HepG2 (cell line): ENCODE results near the gene BTBD6. TPM values are rescaled to one million over a fixed set of nuclear protein-coding genes. Genes with fewer than 3 reads are reported as not detected.

Experiments
- ATAC-seq: fragments of 200-7000 bp; cut with Tn5 transposase; 3 replicates; pipeline ENCODE4 v1.9.1; 2020; ENCODE audit warnings: mild to moderate bottlenecking, moderate library complexity
- BruUV-seq: library from RNA; stranded (reverse); fragments of 400-500 nt; replicated peaks from 2 replicates; lab custom pipeline; 2021; lab: Mats Ljungman, UMichigan
- CTCF ChIA-PET: fragments of 300-600 bp; formaldehyde crosslinking; extraction: SDS; loops from one replicate; lab custom pipeline; 2021; ENCODE audit warnings: low total read pairs, inconsistent platforms, low intra/inter-chr PET ratio; lab: Yijun Ruan, JAX
- POLR2A ChIA-PET: fragments of 350-600 bp; sonication (Branson Sonifier 250); formaldehyde crosslinking; loops from one replicate; lab custom pipeline; 2020; ENCODE audit warnings: antibody characterized with exemption, inconsistent platforms; lab: Yijun Ruan, JAX
- DNase-seq: peaks from one replicate; pipeline ENCODE4 v3.0.0-alpha.2; 2015; ENCODE audit warnings: low spot score
- FAIRE-seq: peaks from 3 replicates; lab custom pipeline; 2011; peaks lifted over from hg19 to GRCh38; lab: Jason Lieb, UNC
- H2AFZ ChIP-seq: one replicate; pipeline ENCODE4 v1.6.1; 2011; ENCODE audit warnings: low read length, inconsistent platforms
- H3K27ac ChIP-seq: fragments of 300-600 bp; 3 replicates; pipeline ENCODE4 v1.8.0; 2011; ENCODE audit warnings: mixed run types, mild to moderate bottlenecking, mixed read lengths, low read length, inconsistent platforms; ENCODE audit not compliant: insufficient read depth; ENCODE audit errors: extremely low read length
- H3K27me3 ChIP-seq, 2 experiments: fragments of 200-600 bp in 1 of 2; 2 replicates in 1 of 2; 3 replicates in 1 of 2; pipeline versions ENCODE4 v1.6.0 to v1.8.0; 2011; ENCODE audit warnings: low read length in 2 of 2, mild to moderate bottlenecking in 2 of 2, moderate library complexity in 2 of 2, inconsistent platforms in 1 of 2; ENCODE audit not compliant: insufficient read depth in 2 of 2, control insufficient read depth in 1 of 2
- H3K36me3 ChIP-seq, 2 experiments: fragments of 200-600 bp in 1 of 2; replicated peaks in 1 of 2; 2 replicates in 1 of 2; 3 replicates in 1 of 2; pipeline versions ENCODE4 v1.5.1 to v1.8.0; 2011; ENCODE audit warnings: low read length in 2 of 2, inconsistent platforms in 1 of 2; ENCODE audit not compliant: insufficient read depth in 2 of 2, control insufficient read depth in 1 of 2
- H3K4me1 ChIP-seq: 2 replicates; pipeline ENCODE4 v1.5.1; 2012; ENCODE audit warnings: low read length, inconsistent platforms; ENCODE audit not compliant: insufficient read depth
- H3K4me2 ChIP-seq: 2 replicates; pipeline ENCODE4 v1.6.0; 2011; ENCODE audit warnings: low read depth, low read length, inconsistent platforms
- H3K4me3 ChIP-seq, 3 experiments: fragments of 200-600 bp in 1 of 3; sonication (generic), shearing (Covaris generic) in 1 of 3; replicated peaks in 1 of 3; 2 replicates each; pipeline ENCODE4 v1.5.1; 2011 to 2016; ENCODE audit warnings: low read length in 3 of 3, inconsistent platforms in 2 of 3, low read depth in 2 of 3, mild to moderate bottlenecking in 2 of 3, control low read depth in 1 of 3, mixed read lengths in 1 of 3; ENCODE audit not compliant: insufficient read depth in 1 of 3
- H3K79me2 ChIP-seq: one replicate; pipeline ENCODE4 v1.6.1; 2011; ENCODE audit warnings: low read length, inconsistent platforms; ENCODE audit not compliant: insufficient read depth
- H3K9ac ChIP-seq: 2 replicates; pipeline ENCODE4 v1.6.0; 2011; ENCODE audit warnings: mild to moderate bottlenecking, low read depth, low read length, inconsistent platforms; ENCODE audit not compliant: insufficient read depth
- H3K9me3 ChIP-seq: 2 replicates; pipeline ENCODE4 v1.5.1; 2012; ENCODE audit warnings: mild to moderate bottlenecking, low read length
- H4K20me1 ChIP-seq: 2 replicates; pipeline ENCODE4 v1.6.0; 2011; ENCODE audit warnings: inconsistent platforms, mild to moderate bottlenecking, low read length, moderate library complexity; ENCODE audit not compliant: insufficient read depth
- BCL6 ChIP-seq: IDR thresholded peaks from 2 replicates; pipeline ENCODE4 v1.6.1; 2016; ENCODE audit warnings: missing genetic modification reagents, missing compliant biosample characterization
- CAMTA2 ChIP-seq: sonication (generic); formaldehyde crosslinking; IDR thresholded peaks from 2 replicates; pipeline ENCODE4 v1.4.0; 2020; ENCODE audit warnings: mild to moderate bottlenecking, missing genetic modification reagents, borderline replicate concordance
- CEBPB ChIP-seq: IDR thresholded peaks from 2 replicates; pipeline ENCODE4 v1.6.1; 2011; ENCODE audit warnings: low read depth, low read length, improper control_type of control experiment, borderline replicate concordance
- DMAP1 ChIP-seq: IDR thresholded peaks from 2 replicates; pipeline ENCODE4 v1.6.1; 2016
- ETV6 ChIP-seq: sonication (generic); formaldehyde crosslinking; conservative IDR thresholded peaks from 2 replicates; pipeline ENCODE4 v1.4.0; 2020; ENCODE audit warnings: missing genetic modification reagents
- HNRNPLL ChIP-seq: fragments of 200-400 bp; formaldehyde crosslinking; IDR thresholded peaks from 2 replicates; pipeline ENCODE4 v1.6.1; 2017; ENCODE audit warnings: mild to moderate bottlenecking, low read depth, low read length; ENCODE audit not compliant: poor library complexity, severe bottlenecking
- HOXA7 ChIP-seq: sonication (generic); formaldehyde crosslinking; IDR thresholded peaks from 2 replicates; pipeline ENCODE4 v1.8.1; 2022; ENCODE audit warnings: mild to moderate bottlenecking, missing genetic modification reagents, moderate library complexity
- NFKBIZ ChIP-seq: IDR thresholded peaks from 2 replicates; pipeline ENCODE4 v1.6.1; 2018; ENCODE audit warnings: missing genetic modification reagents, missing compliant biosample characterization
- PITX1 ChIP-seq: sonication (generic); formaldehyde crosslinking; IDR thresholded peaks from 2 replicates; pipeline ENCODE4 v1.5.1; 2020; ENCODE audit warnings: mild to moderate bottlenecking, missing genetic modification reagents
- TBP ChIP-seq: sonication (generic); formaldehyde crosslinking; IDR thresholded peaks from 2 replicates; pipeline ENCODE4 v1.5.0; 2020; ENCODE audit warnings: missing genetic modification reagents
- WIZ ChIP-seq: sonication (generic); formaldehyde crosslinking; IDR thresholded peaks from 2 replicates; pipeline ENCODE4 v1.5.1; 2020; ENCODE audit warnings: mild to moderate bottlenecking, missing genetic modification reagents
- ZFP1 ChIP-seq: IDR thresholded peaks from 2 replicates; pipeline ENCODE4 v1.6.1; 2016
- ZNF10 ChIP-seq: sonication (generic); formaldehyde crosslinking; IDR thresholded peaks from 2 replicates; pipeline ENCODE4 v1.4.0; 2020; ENCODE audit warnings: mild to moderate bottlenecking, low read depth, missing genetic modification reagents, borderline replicate concordance
- ZNF160 ChIP-seq: sonication (generic); formaldehyde crosslinking; IDR thresholded peaks from 2 replicates; pipeline ENCODE4 v1.8.0; 2022; ENCODE audit warnings: mild to moderate bottlenecking, inconsistent platforms, missing genetic modification reagents
- ZNF317 ChIP-seq: sonication (generic); formaldehyde crosslinking; IDR thresholded peaks from 2 replicates; pipeline ENCODE4 v1.5.0; 2020; ENCODE audit warnings: mild to moderate bottlenecking, missing genetic modification reagents
- ZNF883 ChIP-seq: sonication (generic); formaldehyde crosslinking; IDR thresholded peaks from 2 replicates; pipeline ENCODE4 v1.5.1; 2020; ENCODE audit warnings: mild to moderate bottlenecking, missing genetic modification reagents; ENCODE audit errors: not compliant biosample characterization
- WGBS: methylation state at CpG from one replicate; pipeline ENCODE4 v1.1.6; 2017; ENCODE audit warnings: low lambda C conversion rate; 5-methylcytosine and 5-hydroxymethylcytosine counted together
- in situ Hi-C: cut with HindIII; loops from 2 replicates; pipeline ENCODE4 v1.10.0; 2017; ENCODE audit warnings: low pct_unique_long_range_greater_than_20kb; ENCODE audit not compliant: extremely low pct_ligation_motif_present
- intact Hi-C: fragments of 100-400 bp; cut with micrococcal nuclease; formaldehyde crosslinking; loops from one replicate; pipeline ENCODE4 v1.10.0; 2022; ENCODE audit not compliant: unreplicated experiment
- polyA plus RNA-seq, 8 experiments: library from polyadenylated mRNA; depleted of rRNA in 3 of 8; stranded (reverse) in 7 of 8; unstranded in 1 of 8; fragments of >200 nt; fragmentation: Illumina TruSeq in 4 of 8; extraction: Trizol in 4 of 8; gene quantifications; 2 replicates each; pipeline versions ENCODE4 v1.2.1 to v1.2.3, GENCODE V29; 2011 to 2016; ENCODE audit warnings: low read depth in 4 of 8, missing spikeins in 1 of 8, mixed read lengths in 1 of 8; ENCODE audit not compliant: insufficient read depth in 1 of 8
- total RNA-seq, 5 experiments: library from RNA; depleted of rRNA; stranded (reverse); fragments of >200 nt; fragmentation: Illumina TruSeq; extraction: Trizol; gene quantifications; 2 replicates each; pipeline ENCODE4 v1.2.3, GENCODE V29; 2016; ENCODE audit warnings: low read depth in 1 of 5
- TF ChIP-seq, protein P1 (sequence below): sonication (generic); formaldehyde crosslinking; IDR thresholded peaks from 2 replicates; pipeline ENCODE4 v1.8.0; 2022; ENCODE audit warnings: mild to moderate bottlenecking, missing genetic modification reagents, moderate library complexity
- TF ChIP-seq, protein P2 (sequence below): sonication (generic); formaldehyde crosslinking; IDR thresholded peaks from 2 replicates; pipeline ENCODE4 v1.8.1; 2023; ENCODE audit warnings: mild to moderate bottlenecking, missing genetic modification reagents
- TF ChIP-seq, protein P3 (sequence below): sonication (generic); formaldehyde crosslinking; IDR thresholded peaks from 2 replicates; pipeline ENCODE4 v1.5.0; 2020; ENCODE audit warnings: missing genetic modification reagents, mild to moderate bottlenecking, borderline replicate concordance
- TF ChIP-seq, protein P4 (sequence below): sonication (generic); formaldehyde crosslinking; IDR thresholded peaks from 2 replicates; pipeline ENCODE4 v1.4.0; 2020; ENCODE audit warnings: missing genetic modification reagents, mild to moderate bottlenecking, borderline replicate concordance

Gene BTBD6
- total and polyA plus RNA-seq, 2 of the 13 experiments (the other 11 are each of a cell fraction or from before 2014, with no cell fraction given): not detected

DNA sequence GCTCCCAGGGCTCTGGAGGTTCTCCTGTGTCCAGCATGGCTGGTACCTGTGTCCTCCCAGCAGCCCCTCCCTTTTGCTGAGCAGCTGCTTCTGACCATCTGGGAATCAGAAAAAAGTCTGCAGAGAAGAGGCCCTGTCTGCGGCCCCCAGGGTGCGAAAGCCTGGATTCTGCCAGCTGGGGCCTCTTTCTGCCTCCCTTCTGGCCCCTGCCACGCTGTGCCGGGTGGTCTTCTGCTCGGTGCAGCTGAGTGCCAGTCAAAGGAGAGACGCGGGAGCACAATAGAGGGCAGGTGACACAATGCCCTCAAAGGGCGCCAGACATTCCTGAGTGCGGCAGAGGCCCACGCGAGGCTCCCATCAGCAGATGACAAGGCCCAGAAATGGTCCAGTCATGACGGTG is 12.6 kb downstream of the BTBD6 start (continued):
- TF ChIP-seq ZNF160 (CRISPR knock-in tag) (no peak), DMAP1 (no peak), BCL6 (CRISPR knock-in tag) (no peak), NFKBIZ (CRISPR knock-in tag) (no peak), TBP (CRISPR knock-in tag) (no peak), CAMTA2 (CRISPR knock-in tag) (no peak), ZNF317 (CRISPR knock-in tag) (no peak), WIZ (CRISPR knock-in tag) (no peak)
- TF ChIP-seq, protein P1, sequence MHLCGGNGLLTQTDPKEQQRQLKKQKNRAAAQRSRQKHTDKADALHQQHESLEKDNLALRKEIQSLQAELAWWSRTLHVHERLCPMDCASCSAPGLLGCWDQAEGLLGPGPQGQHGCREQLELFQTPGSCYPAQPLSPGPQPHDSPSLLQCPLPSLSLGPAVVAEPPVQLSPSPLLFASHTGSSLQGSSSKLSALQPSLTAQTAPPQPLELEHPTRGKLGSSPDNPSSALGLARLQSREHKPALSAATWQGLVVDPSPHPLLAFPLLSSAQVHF (CRISPR knock-in tag): no peak
- TF ChIP-seq, protein P2, sequence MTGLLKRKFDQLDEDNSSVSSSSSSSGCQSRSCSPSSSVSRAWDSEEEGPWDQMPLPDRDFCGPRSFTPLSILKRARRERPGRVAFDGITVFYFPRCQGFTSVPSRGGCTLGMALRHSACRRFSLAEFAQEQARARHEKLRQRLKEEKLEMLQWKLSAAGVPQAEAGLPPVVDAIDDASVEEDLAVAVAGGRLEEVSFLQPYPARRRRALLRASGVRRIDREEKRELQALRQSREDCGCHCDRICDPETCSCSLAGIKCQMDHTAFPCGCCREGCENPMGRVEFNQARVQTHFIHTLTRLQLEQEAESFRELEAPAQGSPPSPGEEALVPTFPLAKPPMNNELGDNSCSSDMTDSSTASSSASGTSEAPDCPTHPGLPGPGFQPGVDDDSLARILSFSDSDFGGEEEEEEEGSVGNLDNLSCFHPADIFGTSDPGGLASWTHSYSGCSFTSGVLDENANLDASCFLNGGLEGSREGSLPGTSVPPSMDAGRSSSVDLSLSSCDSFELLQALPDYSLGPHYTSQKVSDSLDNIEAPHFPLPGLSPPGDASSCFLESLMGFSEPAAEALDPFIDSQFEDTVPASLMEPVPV: no peak

DNA sequence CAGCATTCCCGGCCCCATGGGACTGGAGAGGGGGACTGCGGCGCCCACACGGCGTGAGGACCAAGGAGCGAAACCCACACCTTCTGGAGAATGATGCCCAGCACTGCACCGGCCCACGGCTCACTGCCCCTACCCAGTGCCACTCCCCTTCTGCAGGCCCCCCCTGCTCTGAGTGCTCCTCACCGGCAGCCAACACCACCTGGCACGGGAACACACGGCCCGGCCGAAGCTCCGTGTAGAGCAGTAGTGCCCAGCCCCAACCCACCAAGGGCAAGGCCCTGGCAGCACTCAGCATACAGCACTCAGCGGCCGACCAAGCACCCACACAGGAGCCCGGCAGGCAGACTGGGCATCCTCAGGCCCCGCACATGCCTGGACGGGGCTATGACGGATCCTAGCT is 13.4 kb downstream of the BTBD6 start:
- in situ Hi-C loops: no loop called here
- no TSS peak for BruUV-seq
- TF ChIP-seq HOXA7 (no peak), CEBPB (no peak), ZFP1 (no peak), HNRNPLL (no peak), ETV6 (CRISPR knock-in tag) (no peak), PITX1 (CRISPR knock-in tag) (no peak), ZNF883 (CRISPR knock-in tag) (no peak), ZNF10 (CRISPR knock-in tag) (no peak)
- TF ChIP-seq, protein P3, sequence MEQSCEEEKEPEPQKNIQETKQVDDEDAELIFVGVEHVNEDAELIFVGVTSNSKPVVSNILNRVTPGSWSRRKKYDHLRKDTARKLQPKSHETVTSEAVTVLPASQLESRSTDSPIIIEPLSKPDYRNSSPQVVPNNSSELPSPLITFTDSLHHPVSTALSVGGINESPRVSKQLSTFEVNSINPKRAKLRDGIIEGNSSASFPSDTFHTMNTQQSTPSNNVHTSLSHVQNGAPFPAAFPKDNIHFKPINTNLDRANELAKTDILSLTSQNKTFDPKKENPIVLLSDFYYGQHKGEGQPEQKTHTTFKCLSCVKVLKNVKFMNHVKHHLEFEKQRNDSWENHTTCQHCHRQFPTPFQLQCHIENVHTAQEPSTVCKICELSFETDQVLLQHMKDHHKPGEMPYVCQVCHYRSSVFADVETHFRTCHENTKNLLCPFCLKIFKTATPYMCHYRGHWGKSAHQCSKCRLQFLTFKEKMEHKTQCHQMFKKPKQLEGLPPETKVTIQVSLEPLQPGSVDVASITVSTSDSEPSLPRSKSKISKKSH (CRISPR knock-in tag): no peak
- TF ChIP-seq, protein P4, sequence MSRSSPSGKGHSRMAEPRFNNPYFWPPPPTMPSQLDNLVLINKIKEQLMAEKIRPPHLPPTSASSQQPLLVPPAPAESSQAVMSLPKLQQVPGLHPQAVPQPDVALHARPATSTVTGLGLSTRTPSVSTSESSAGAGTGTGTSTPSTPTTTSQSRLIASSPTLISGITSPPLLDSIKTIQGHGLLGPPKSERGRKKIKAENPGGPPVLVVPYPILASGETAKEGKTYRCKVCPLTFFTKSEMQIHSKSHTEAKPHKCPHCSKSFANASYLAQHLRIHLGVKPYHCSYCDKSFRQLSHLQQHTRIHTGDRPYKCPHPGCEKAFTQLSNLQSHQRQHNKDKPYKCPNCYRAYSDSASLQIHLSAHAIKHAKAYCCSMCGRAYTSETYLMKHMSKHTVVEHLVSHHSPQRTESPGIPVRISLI (CRISPR knock-in tag): no peak

More for the DNA sequence above, 13.4 kb downstream of the BTBD6 start:
- Histone ChIP-seq H3K79me2 (no peaks in the 10 kb centered on the region), H3K36me3 (peaks cover 4 to 5% of the 10 kb centered on the region in 2 experiments; a peak in 2 of 5 replicates), H4K20me1 (no peaks in the 10 kb centered on the region), H3K27me3 (no peaks in the 10 kb centered on the region), H3K4me1 (no peaks in the 10 kb centered on the region), H2AFZ (no peak overlapping the region), H3K4me2 (no peak overlapping the region), H3K9ac (no peak overlapping the region), H3K27ac (no peak overlapping the region), H3K4me3 (no peak overlapping the region), H3K9me3 (no peaks in the 10 kb centered on the region)
- DNase-seq: no peak
- 100% methylated on average over 1 of the region's 20 CpGs for WGBS
- no peak for FAIRE-seq
- intact Hi-C loops: no loop called here
- ChIA-PET CTCF (no interaction called here), POLR2A (no interaction called here)
- no peak; the same call in 2 of the 3 replicates for ATAC-seq
